Heart left ventricle (tissue), 16 donors: ENCODE data around the gene B3GALT5. TPM values are rescaled to one million over a fixed set of nuclear protein-coding genes. Genes with fewer than 3 reads are reported as not detected.

Experiments
- ATAC-seq, 4 donors: fragments of 200-7000 bp; cut with Tn5 transposase; one replicate each; pipeline ENCODE4 v1.9.1; 2020 to 2022; ENCODE audit warnings: moderate library complexity in 4 of 4, mild to moderate bottlenecking in 3 of 4, moderate number of reproducible peaks in 1 of 4
- DNase-seq, 5 donors: peaks; one replicate each; pipeline ENCODE4 v3.0.0-alpha.2; 2020
- H3K27ac ChIP-seq, 12 donors: fragments of 200-600 bp; sonication (generic) in 4 of 12; one replicate each; pipeline versions ENCODE4 v1.5.0 to v1.8.0; 2016 to 2022; ENCODE audit warnings: mild to moderate bottlenecking in 2 of 12
- H3K27me3 ChIP-seq, 9 donors: fragments of 200-600 bp; sonication (generic) in 2 of 9; one replicate each; pipeline versions ENCODE4 v1.5.1 to v1.8.0; 2016 to 2022; ENCODE audit warnings: mild to moderate bottlenecking in 3 of 9
- H3K36me3 ChIP-seq, 9 donors: fragments of 200-600 bp; sonication (generic) in 2 of 9; one replicate each; pipeline versions ENCODE4 v1.5.0 to v1.8.0; 2018 to 2022; ENCODE audit warnings: mild to moderate bottlenecking in 2 of 9
- H3K4me1 ChIP-seq, 12 donors: fragments of 200-600 bp; sonication (generic) in 4 of 12; one replicate each; pipeline versions ENCODE4 v1.5.0 to v1.8.0; 2016 to 2022; ENCODE audit warnings: mild to moderate bottlenecking in 3 of 12
- H3K4me3 ChIP-seq, 12 donors: fragments of 200-600 bp; sonication (generic) in 4 of 12; one replicate each; pipeline versions ENCODE4 v1.5.0 to v1.8.0; 2017 to 2022; ENCODE audit warnings: mild to moderate bottlenecking in 9 of 12, moderate library complexity in 4 of 12
- H3K9me3 ChIP-seq, 12 donors: fragments of 200-600 bp; sonication (generic) in 4 of 12; one replicate each; pipeline versions ENCODE4 v1.5.0 to v1.8.0; 2016 to 2022; ENCODE audit warnings: mild to moderate bottlenecking in 1 of 12
- POLR2A ChIP-seq, 2 donors: fragments of 450-650 bp; IDR thresholded peaks; one replicate each; pipeline ENCODE4 v1.6.1; 2017; ENCODE audit warnings: antibody characterized with exemption in 2 of 2, mild to moderate bottlenecking in 2 of 2, moderate library complexity in 2 of 2
- WGBS, 4 donors: extraction: QIAGEN DNeasy Blood & Tissue Kit in 2 of 4; methylation state at CpG; one replicate each; pipeline versions ENCODE4 v1.1.5 to v1.1.7; 2013 to 2018; 5-methylcytosine and 5-hydroxymethylcytosine counted together
- intact Hi-C, 10 donors: fragments of 100-400 bp; cut with DNase I; formaldehyde crosslinking; loops; one replicate each; pipeline versions ENCODE4 v1.11.1 to v1.14.2; 2022
- polyA plus RNA-seq, 2 donors: library from polyadenylated mRNA; stranded (reverse); fragments of 200-250 nt; gene quantifications; one replicate each; pipeline ENCODE4 v1.2.3, GENCODE V29; 2013
- total RNA-seq, 9 donors: library from RNA; depleted of rRNA in 2 of 9; stranded (reverse); fragments of >200 nt in 2 of 9; fragmentation: NEBNext Ultra II Directional in 3 of 9; extraction: Animal tissue kit (Norgen Biotek cat#: 25700) in 3 of 9; gene quantifications; one replicate each; pipeline versions ENCODE4 v1.1.0 to v1.2.4, GENCODE V29; 2016 to 2023
- TF ChIP-seq, protein P1 (sequence below), 12 donors: fragments of 200-600 bp; sonication (generic) in 4 of 12; IDR thresholded peaks; one replicate each; pipeline versions ENCODE4 v1.5.0 to v1.8.0; 2018 to 2022; ENCODE audit warnings: antibody characterized with exemption in 12 of 12, mild to moderate bottlenecking in 5 of 12
- donor health status: ischemic (EF 13 %, LVEDD 7.1; RV severe dilation, severe dysfunction).
- donor health status: healthy with polysubstance abuse.
- donor health status: DM: no; HTN: yes; CAD: no.
- donor health status: DM: no; HTN: no; CAD: no.
- donor health status: ischemic (EF 25% LVEDD 6.9; RV normal size, moderate dysfunction).
- donor health status: ischemic (EF 25% LVEDD 5.7; RV mildly dilated, moderate dysfunction).
- donor health status: healthy.
- donor health status: DM: yes; HTN: yes; CAD: no.
- donor health status: ischemic (EF 35%, LVEDD 5.7; RV mildly dilated, moderate dysfunction).
- donor health status: nonischemic (EF 11% LVEDD 7.7; RV severe dilation, severe dysfunction).
- donor health status: DM: yes; HTN: yes; CAD: no.
- donor health status: PGD.
- donor health status: ischemic (EF 29% LVEDD 5.4; RV normal size, mild dysfunction).
- donor health status: nonischemic (EF 23%, LVEDD 6.1; RV moderate dilation, normal function).

The B3GALT5 gene
- total and polyA plus RNA-seq, 11 donors: 0.01 to 0.71 (median 0.07) TPM; not detected in 2

DNA sequence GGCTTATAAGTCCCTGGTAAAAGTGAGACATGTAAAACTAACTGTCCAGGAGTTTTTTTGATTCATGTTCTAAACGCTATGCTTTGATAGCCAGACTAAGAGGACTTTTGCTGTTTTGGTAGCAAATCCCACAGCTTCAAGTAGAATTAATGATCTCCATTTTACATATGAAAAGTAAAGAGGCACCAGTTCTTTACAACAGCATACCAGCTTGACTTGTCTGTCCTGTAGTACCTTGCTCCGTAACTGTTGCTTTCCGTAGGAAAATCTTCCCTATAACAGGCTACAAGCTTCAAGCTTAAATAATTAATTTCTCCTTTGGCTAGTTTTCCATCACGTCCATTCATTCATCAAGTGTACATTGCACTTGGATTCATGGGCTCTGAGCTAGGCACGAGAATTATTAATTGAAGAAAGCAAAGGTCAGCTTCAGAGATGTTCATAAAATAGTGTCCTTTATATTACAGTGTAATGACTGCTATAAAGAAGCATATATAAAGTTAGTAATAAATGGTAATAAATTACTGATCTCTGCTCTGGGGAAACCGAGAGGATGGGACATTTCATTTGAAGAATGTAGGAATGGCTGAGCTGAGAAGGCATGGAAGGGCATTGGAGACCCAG, 29.2 kb downstream of the B3GALT5 start:
- no peak for ATAC-seq
- WGBS, 4 donors: 88 to 93% (median 90%) methylated on average over 6 of the region's 6 CpGs
- Histone ChIP-seq H3K27me3 (peaks cover 0 to 16% (median 0%) of the 10 kb centered on the region in 9 donors), H3K4me1 (no peaks in the 10 kb centered on the region), H3K36me3 (no peaks in the 10 kb centered on the region), H3K4me3 (no peak overlapping the region), H3K27ac (no peak overlapping the region), H3K9me3 (no peaks in the 10 kb centered on the region)
- DNase-seq: no peak
- intact Hi-C loops: no loop called here
- TF ChIP-seq, protein P1, sequence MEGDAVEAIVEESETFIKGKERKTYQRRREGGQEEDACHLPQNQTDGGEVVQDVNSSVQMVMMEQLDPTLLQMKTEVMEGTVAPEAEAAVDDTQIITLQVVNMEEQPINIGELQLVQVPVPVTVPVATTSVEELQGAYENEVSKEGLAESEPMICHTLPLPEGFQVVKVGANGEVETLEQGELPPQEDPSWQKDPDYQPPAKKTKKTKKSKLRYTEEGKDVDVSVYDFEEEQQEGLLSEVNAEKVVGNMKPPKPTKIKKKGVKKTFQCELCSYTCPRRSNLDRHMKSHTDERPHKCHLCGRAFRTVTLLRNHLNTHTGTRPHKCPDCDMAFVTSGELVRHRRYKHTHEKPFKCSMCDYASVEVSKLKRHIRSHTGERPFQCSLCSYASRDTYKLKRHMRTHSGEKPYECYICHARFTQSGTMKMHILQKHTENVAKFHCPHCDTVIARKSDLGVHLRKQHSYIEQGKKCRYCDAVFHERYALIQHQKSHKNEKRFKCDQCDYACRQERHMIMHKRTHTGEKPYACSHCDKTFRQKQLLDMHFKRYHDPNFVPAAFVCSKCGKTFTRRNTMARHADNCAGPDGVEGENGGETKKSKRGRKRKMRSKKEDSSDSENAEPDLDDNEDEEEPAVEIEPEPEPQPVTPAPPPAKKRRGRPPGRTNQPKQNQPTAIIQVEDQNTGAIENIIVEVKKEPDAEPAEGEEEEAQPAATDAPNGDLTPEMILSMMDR (IDR thresholded peaks at IDR 0.05): no peak
- no peak for TF ChIP-seq POLR2A (IDR thresholded peaks at IDR 0.05)

DNA sequence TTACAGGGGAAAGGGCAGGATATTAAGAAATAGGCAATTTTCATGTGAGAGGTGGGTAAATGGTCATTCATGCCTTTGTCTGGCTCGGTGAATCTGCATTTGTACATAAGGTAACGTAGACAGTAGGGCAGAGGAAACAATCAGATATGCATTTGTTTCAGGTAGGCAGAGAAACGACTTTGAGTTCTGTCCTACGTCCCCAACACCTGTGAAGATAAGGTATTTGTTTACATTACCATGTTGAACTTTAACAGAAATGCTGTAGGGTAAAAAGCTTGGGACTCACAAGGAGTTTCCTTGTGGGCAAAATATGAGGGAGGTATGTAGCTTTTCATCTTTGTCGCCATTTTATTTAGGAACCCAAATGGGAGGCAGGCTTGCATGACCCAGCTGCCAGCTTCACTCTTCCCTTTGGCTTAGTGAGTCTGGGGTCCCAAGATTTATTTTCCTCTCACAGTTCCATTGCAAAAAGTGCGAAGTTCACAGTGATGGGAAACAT, 31.4 kb downstream of the B3GALT5 start:
- Histone ChIP-seq H3K36me3 (no peaks in the 10 kb centered on the region), H3K27ac (no peak overlapping the region), H3K27me3 (peaks cover 0 to 7% (median 0%) of the 10 kb centered on the region in 9 donors), H3K4me1 (no peaks in the 10 kb centered on the region), H3K9me3 (no peaks in the 10 kb centered on the region), H3K4me3 (no peak overlapping the region)
- ATAC-seq (no peak), DNase-seq (no peak)
- WGBS, 4 donors: 77 to 86% (median 80%) methylated on average over 6 of the region's 6 CpGs
- TF ChIP-seq POLR2A (IDR thresholded peaks at IDR 0.05): no peak
- TF ChIP-seq, protein P1 (IDR thresholded peaks at IDR 0.05): no peak
- intact Hi-C loops: no loop called here

DNA sequence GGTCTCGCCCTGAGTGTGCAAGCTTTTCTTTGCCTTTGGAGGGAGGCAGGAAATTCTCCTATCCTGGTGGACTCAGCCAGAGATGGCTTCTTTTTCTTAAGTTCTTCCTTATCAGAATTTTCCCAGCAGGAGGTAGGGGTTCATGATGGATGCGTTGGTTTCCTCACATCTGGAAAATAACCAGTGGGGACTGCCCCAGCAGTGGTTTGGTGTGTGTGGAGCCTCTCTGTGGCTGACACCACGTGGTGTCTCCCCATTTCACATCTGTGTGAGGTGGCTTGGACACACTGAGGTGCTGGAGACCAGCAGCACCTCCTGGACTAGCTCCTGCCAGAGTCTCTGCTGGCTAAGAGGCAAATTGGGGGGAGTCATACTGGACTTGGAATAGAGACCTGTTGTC, 32.6 kb downstream of the B3GALT5 start:
- TF ChIP-seq, protein P1 (IDR thresholded peaks at IDR 0.05): no peak
- TF ChIP-seq POLR2A (IDR thresholded peaks at IDR 0.05): no peak
- Histone ChIP-seq H3K4me1 (no peaks in the 10 kb centered on the region), H3K4me3 (no peak overlapping the region), H3K27ac (no peak overlapping the region), H3K36me3 (no peaks in the 10 kb centered on the region), H3K9me3 (no peaks in the 10 kb centered on the region), H3K27me3 (peaks cover 0 to 7% (median 0%) of the 10 kb centered on the region in 9 donors)
- 65 to 88% (median 72%) methylated on average over 2 to 3 of the region's 3 CpGs for WGBS, 4 donors
- no peak for DNase-seq
- intact Hi-C loops: no loop called here
- ATAC-seq: no peak

DNA sequence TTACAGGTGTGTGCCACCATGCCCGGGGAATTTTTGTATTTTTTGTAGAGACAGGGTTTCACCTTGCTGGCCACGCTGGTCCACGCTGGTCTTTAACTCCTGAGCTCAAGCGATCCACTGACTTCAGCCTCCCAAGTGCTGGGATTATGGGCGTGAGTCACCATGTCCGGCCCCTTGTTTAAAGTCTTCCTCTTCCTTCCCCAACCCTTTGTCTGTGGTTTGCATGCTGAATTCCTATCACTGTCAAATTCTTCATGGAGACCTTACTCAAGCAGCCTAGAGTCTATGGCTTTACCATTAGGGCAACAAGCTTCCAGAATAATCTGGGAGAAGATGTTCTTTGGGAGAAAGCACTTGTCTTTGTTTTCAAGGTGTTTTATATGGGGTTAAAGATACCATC, 34.7 kb downstream of the B3GALT5 start:
- H3K4me1 ChIP-seq: no peaks in the 10 kb centered on the region
- intact Hi-C loops: no loop called here
- ATAC-seq (no peak), DNase-seq (no peak)
- peaks cover 0 to 5% (median 0%) of the 10 kb centered on the region in 12 donors for H3K9me3 ChIP-seq
- 68 to 84% (median 75%) methylated on average over 6 of the region's 6 CpGs for WGBS, 4 donors
- no peaks in the 10 kb centered on the region for H3K36me3 ChIP-seq
- H3K27ac ChIP-seq: no peak overlapping the region
- H3K27me3 ChIP-seq: peaks cover 0 to 7% (median 0%) of the 10 kb centered on the region in 9 donors
- TF ChIP-seq, protein P1 (IDR thresholded peaks at IDR 0.05): no peak
- TF ChIP-seq POLR2A (IDR thresholded peaks at IDR 0.05): no peak
- no peak overlapping the region for H3K4me3 ChIP-seq
